ENCODE data around the gene NUP214. TPM values are rescaled to one million over a fixed set of nuclear protein-coding genes. Genes with fewer than 3 reads are reported as not detected.

NUP214 gene
- total RNA-seq, 1 donor from 2014 or later: 37.2 TPM

GRCh38 chr9:131217331-131218031 is 92.1 kb downstream of the NUP214 start:
- DNase-seq (ENCODE audit: low read depth): no peak
- no peak for TF ChIP-seq CTCF (conservative IDR thresholded peaks at IDR 0.05; ENCODE audit: low read depth, low read length)
- H3K4me3 ChIP-seq (ENCODE audit: low read depth, low read length): no peak overlapping the region

- no peak overlapping the region for H3K4me3 ChIP-seq (ENCODE audit: low read depth, low read length)
- no peak for TF ChIP-seq CTCF (conservative IDR thresholded peaks at IDR 0.05; ENCODE audit: low read depth, low read length)
- no peak for DNase-seq (ENCODE audit: low read depth)
These were observed 93.0 kb downstream of the NUP214 start for GRCh38 chr9:131218370-131218769.

GRCh38 chr9:131220485-131220884 is 95.1 kb downstream of the NUP214 start:
- H3K4me3 ChIP-seq (ENCODE audit: low read depth, low read length): no peak overlapping the region
- no peak for DNase-seq (ENCODE audit: low read depth)
- no peak for TF ChIP-seq CTCF (conservative IDR thresholded peaks at IDR 0.05; ENCODE audit: low read depth, low read length)

GRCh38 chr9:131222460-131222859 is 97.1 kb downstream of the NUP214 start:
- TF ChIP-seq CTCF (conservative IDR thresholded peaks at IDR 0.05; ENCODE audit: low read depth, low read length): no peak
- H3K4me3 ChIP-seq (ENCODE audit: low read depth, low read length): no peak overlapping the region
- DNase-seq (ENCODE audit: low read depth): no peak

- no peak for TF ChIP-seq CTCF (conservative IDR thresholded peaks at IDR 0.05; ENCODE audit: low read depth, low read length)
- no peak for DNase-seq (ENCODE audit: low read depth)
- H3K4me3 ChIP-seq (ENCODE audit: low read depth, low read length): no peak overlapping the region
These were observed 100.8 kb downstream of the NUP214 start for GRCh38 chr9:131226226-131226625.

GRCh38 chr9:131227112-131227958 is 101.9 kb downstream of the NUP214 start:
- DNase-seq (ENCODE audit: low read depth): no peak
- no peak for TF ChIP-seq CTCF (conservative IDR thresholded peaks at IDR 0.05; ENCODE audit: low read depth, low read length)
- no peak overlapping the region for H3K4me3 ChIP-seq (ENCODE audit: low read depth, low read length)
